K562 (cell line): ENCODE results near the gene LMX1B. TPM values are rescaled to one million over a fixed set of nuclear protein-coding genes. Genes with fewer than 3 reads are reported as not detected.

ENCODE experiments used
- ATAC-seq: fragments of 200-7000 bp; cut with Tn5 transposase; 3 replicates; pipeline ENCODE4 v1.9.1; 2020; ENCODE audit warnings: moderate library complexity
- BruUV-seq: library from RNA; stranded (reverse); fragments of 400-500 nt; replicated peaks from 2 replicates; lab custom pipeline; 2021; lab: Mats Ljungman, UMichigan
- CTCF ChIA-PET: fragments of 300-600 bp; formaldehyde crosslinking; extraction: SDS; loops from one replicate; lab custom pipeline; 2021; ENCODE audit warnings: low intra/inter-chr PET ratio; lab: Yijun Ruan, JAX
- POLR2A ChIA-PET: fragments of 300-600, 350-650 bp; sonication (Branson Sonifier 250); formaldehyde crosslinking; extraction: SDS; loops from one replicate; lab custom pipeline; 2021; ENCODE audit warnings: antibody characterized with exemption, inconsistent platforms; lab: Yijun Ruan, JAX
- DNase-seq, 4 experiments: peaks; one replicate each; pipeline versions ENCODE4 v3.0.0 to v3.0.0-alpha.2; 2011 to 2018; ENCODE audit warnings: low spot score in 3 of 4, mixed read lengths in 3 of 4; ENCODE audit errors: extremely low read depth in 1 of 4
- FAIRE-seq: peaks from 2 replicates; lab custom pipeline; 2011; peaks lifted over from hg19 to GRCh38; lab: Jason Lieb, UNC
- H2AFZ ChIP-seq: 2 replicates; pipeline ENCODE4 v1.6.0; 2011; ENCODE audit warnings: low read depth, low read length, control low read depth, inconsistent platforms
- H3K27ac ChIP-seq: fragments of 200-600 bp; 3 replicates; pipeline ENCODE4 v1.8.0; 2011; ENCODE audit warnings: low read depth, mild to moderate bottlenecking, control low read depth, inconsistent platforms, low read length, moderate library complexity, mixed read lengths; ENCODE audit errors: extremely low read depth
- H3K27me3 ChIP-seq, 2 experiments: fragments of 300-600 bp in 1 of 2; 2 replicates in 1 of 2; 3 replicates in 1 of 2; pipeline versions ENCODE4 v1.6.0 to v1.8.0; 2011; ENCODE audit warnings: inconsistent platforms in 2 of 2, low read length in 2 of 2, mild to moderate bottlenecking in 1 of 2, mixed read lengths in 1 of 2, moderate library complexity in 1 of 2; ENCODE audit not compliant: control insufficient read depth in 2 of 2, insufficient read depth in 2 of 2
- H3K36me3 ChIP-seq: fragments of 300-600 bp; 3 replicates; pipeline ENCODE4 v1.8.0; 2011; ENCODE audit warnings: mild to moderate bottlenecking, low read length, inconsistent platforms; ENCODE audit not compliant: control insufficient read depth, insufficient read depth
- H3K4me1 ChIP-seq, 2 experiments: fragments of 200-600 bp in 1 of 2; replicated peaks in 1 of 2; 2 replicates in 1 of 2; 3 replicates in 1 of 2; pipeline versions ENCODE4 v1.5.1 to v1.8.0; 2011; ENCODE audit warnings: inconsistent platforms in 2 of 2, low read length in 2 of 2, mild to moderate bottlenecking in 1 of 2, mixed read lengths in 1 of 2, moderate library complexity in 1 of 2; ENCODE audit not compliant: control insufficient read depth in 2 of 2, insufficient read depth in 2 of 2
- H3K4me2 ChIP-seq: 2 replicates; pipeline ENCODE4 v1.6.1; 2011; ENCODE audit warnings: low read length, control low read depth, inconsistent platforms, mixed read lengths; ENCODE audit not compliant: insufficient read depth
- H3K4me3 ChIP-seq: fragments of 200-600 bp; sonication (generic), shearing (Covaris generic); 2 replicates; pipeline ENCODE4 v1.5.1; 2016; ENCODE audit warnings: control low read depth, inconsistent platforms
- H3K79me2 ChIP-seq: fragments of 200-600 bp; 3 replicates; pipeline ENCODE4 v1.8.0; 2011; ENCODE audit warnings: low read length, inconsistent platforms; ENCODE audit not compliant: control insufficient read depth, insufficient read depth
- H3K9ac ChIP-seq, 2 experiments: 2 replicates each; pipeline versions ENCODE4 v1.6.0 to v1.6.1; 2011; ENCODE audit warnings: low read depth in 2 of 2, low read length in 2 of 2, control low read depth in 1 of 2, inconsistent platforms in 1 of 2, mild to moderate bottlenecking in 1 of 2, mixed read lengths in 1 of 2; ENCODE audit not compliant: insufficient read depth in 1 of 2
- H3K9me1 ChIP-seq: one replicate; pipeline ENCODE4 v1.6.0; 2011; ENCODE audit warnings: inconsistent platforms, mild to moderate bottlenecking, low read length, moderate library complexity; ENCODE audit not compliant: control insufficient read depth, insufficient read depth
- H3K9me3 ChIP-seq: replicated peaks from 2 replicates; pipeline ENCODE4 v1.5.1; 2011; ENCODE audit warnings: low read depth, low read length, inconsistent platforms; ENCODE audit not compliant: control insufficient read depth, insufficient read depth
- H4K20me1 ChIP-seq: replicated peaks from 2 replicates; pipeline ENCODE4 v1.6.1; 2011; ENCODE audit warnings: low read length, inconsistent platforms, mixed read lengths; ENCODE audit not compliant: control insufficient read depth, insufficient read depth
- FUS ChIP-seq: fragments of 200-400 bp; formaldehyde crosslinking; optimal IDR thresholded peaks from 2 replicates; pipeline ENCODE3; 2017; ENCODE audit warnings: low read depth, low read length
- KLF16 ChIP-seq: IDR thresholded peaks from 2 replicates; pipeline ENCODE4 v1.6.1; 2016; ENCODE audit warnings: antibody characterized with exemption
- MBD1 ChIP-seq: fragments of 250-450 bp; sonication (Bioruptor Pico); IDR thresholded peaks from 2 replicates; pipeline ENCODE4 v1.8.0; 2022; ENCODE audit warnings: inconsistent platforms
- POLR3G ChIP-seq: IDR thresholded peaks from 2 replicates; pipeline ENCODE4 v1.6.1; 2011; ENCODE audit not compliant: insufficient read length, insufficient replicate concordance; ENCODE audit errors: extremely low read depth
- RBBP5 ChIP-seq: fragments of 200-600 bp; sonication (generic); IDR thresholded peaks from 2 replicates; pipeline ENCODE4 v1.6.1; 2012; ENCODE audit warnings: borderline replicate concordance, mild to moderate bottlenecking, low read length, control low read depth, inconsistent platforms; ENCODE audit not compliant: insufficient read depth, poor library complexity, severe bottlenecking
- RFX1 ChIP-seq: fragments of 450-650 bp; IDR thresholded peaks from 2 replicates; pipeline ENCODE4 v1.6.1; 2016; ENCODE audit warnings: mild to moderate bottlenecking, moderate library complexity
- SMAD3 ChIP-seq: fragments of 450-650 bp; formaldehyde crosslinking; conservative IDR thresholded peaks from 2 replicates; pipeline ENCODE4 v1.4.0; 2020; ENCODE audit warnings: mild to moderate bottlenecking
- SMC3 ChIP-seq: conservative IDR thresholded peaks from 2 replicates; pipeline ENCODE4 v1.6.1; 2011; ENCODE audit warnings: low read depth, low read length, improper control_type of control experiment; ENCODE audit not compliant: insufficient read depth
- SP1 ChIP-seq: sonication (generic); formaldehyde crosslinking; IDR thresholded peaks from 2 replicates; pipeline ENCODE4 v1.8.1; 2022; ENCODE audit warnings: mild to moderate bottlenecking, missing genetic modification reagents
- TEAD1 ChIP-seq, 2 experiments: fragments of 450-650 bp in 1 of 2; sonication (generic) in 1 of 2; formaldehyde crosslinking; IDR thresholded peaks; 2 replicates each; pipeline versions ENCODE4 v1.4.0 to v1.8.0; 2020 to 2022; ENCODE audit warnings: mild to moderate bottlenecking in 2 of 2, missing genetic modification reagents in 1 of 2
- TGIF2 ChIP-seq: sonication (generic); formaldehyde crosslinking; IDR thresholded peaks from 2 replicates; pipeline ENCODE4 v1.8.1; 2022; ENCODE audit warnings: mild to moderate bottlenecking, missing genetic modification reagents, moderate library complexity
- ZNF324 ChIP-seq: fragments of 250-450 bp; sonication (Bioruptor Pico); IDR thresholded peaks from 2 replicates; pipeline ENCODE4 v1.4.0; 2020; ENCODE audit warnings: mild to moderate bottlenecking
- ZNF551 ChIP-seq: fragments of 250-450 bp; sonication (Bioruptor Pico); IDR thresholded peaks from 2 replicates; pipeline ENCODE4 v1.5.0; 2021; ENCODE audit warnings: mild to moderate bottlenecking, moderate library complexity
- WGBS: fragments of 100-300 bp; shearing (Covaris generic); methylation state at CpG from one replicate; pipeline ENCODE4 v1.1.6; 2016; ENCODE audit warnings: low coverage, mixed read lengths; ENCODE audit not compliant: insufficient coverage; ENCODE audit errors: missing lambda C conversion rate; 5-methylcytosine and 5-hydroxymethylcytosine counted together
- in situ Hi-C: fragments of 300-500 bp; cut with MboI; formaldehyde crosslinking; loops from 4 replicates; pipeline ENCODE4 v1.15.0; 2018; ENCODE audit warnings: inconsistent platforms, mixed read lengths
- intact Hi-C: fragments of 100-400 bp; cut with micrococcal nuclease; formaldehyde crosslinking; loops from 2 replicates; pipeline ENCODE4 v1.14.2; 2022
- polyA plus RNA-seq, 8 experiments: library from polyadenylated mRNA; depleted of rRNA in 4 of 8; stranded (reverse) in 5 of 8; unstranded in 3 of 8; fragments of >200 nt; fragmentation: Nextera tagmentation in 2 of 8; fragmentation: Illumina TruSeq in 1 of 8; extraction: Ambion mirVana in 2 of 8; extraction: Trizol in 1 of 8; gene quantifications; 2 replicates each; pipeline versions ENCODE4 v1.2.1 to v1.2.3, GENCODE V29; 2011 to 2014; ENCODE audit warnings: inconsistent platforms in 1 of 8, missing spikeins in 1 of 8
- total RNA-seq, 7 experiments: library from RNA; depleted of rRNA in 6 of 7; stranded (reverse); fragments of >200 nt in 6 of 7; fragmentation: Illumina TruSeq in 2 of 7; extraction: Trizol in 2 of 7; gene quantifications; 2 replicates each; pipeline versions ENCODE4 v1.2.1 to v1.2.3, GENCODE V29; 2011 to 2021; ENCODE audit warnings: low replicate concordance in 1 of 7

LMX1B gene
- total and polyA plus RNA-seq, 9 of the 15 experiments (the other 6 are each of a cell fraction or from before 2014, with no cell fraction given), result not detected

GRCh38 chr9:126642010-126642744 lies 28.4 kb downstream of the LMX1B start:
- in situ Hi-C loops, result no loop called here
- no peak overlapping the region for H2AFZ ChIP-seq
- H3K4me2 ChIP-seq, result no peak overlapping the region
- peaks cover 0 to 3% of the 10 kb centered on the region in 2 experiments; a peak in 1 of 5 replicates for H3K4me1 ChIP-seq
- CTCF ChIA-PET, result no interaction called here
- ATAC-seq, result no peak
- no peaks in the 10 kb centered on the region for H3K9me3 ChIP-seq
- peaks cover 29% of the 10 kb centered on the region for H4K20me1 ChIP-seq
- WGBS, result 0% methylated on average over 13 of the region's 13 CpGs
- TF ChIP-seq SMAD3 (CRISPR knock-in tag) (no peak), SP1 (CRISPR knock-in tag) (no peak), SMC3 (no peak)
- TF ChIP-seq, all 486 proteins: peak for 0
- peaks cover 2% of the 10 kb centered on the region for H3K9me1 ChIP-seq
- peaks cover 4 to 74% of the 10 kb centered on the region in 2 experiments; a peak in 3 of 5 replicates for H3K27me3 ChIP-seq
- no peaks in the 10 kb centered on the region for H3K36me3 ChIP-seq
- H3K27ac ChIP-seq, result no peak overlapping the region
- POLR2A ChIA-PET, result interaction anchor here (1.2 to 1.5 kb wide), 2 partner anchors 23 to 48 kb away, joined by 5 read pairs; no protein-coding TSS in a partner anchor
- no peak overlapping the region for H3K9ac ChIP-seq
- intact Hi-C loops, result no loop called here
- FAIRE-seq (no peak), DNase-seq (no peak)
- H3K79me2 ChIP-seq, result no peaks in the 10 kb centered on the region
- BruUV-seq, result no TSS peak
- no peak overlapping the region for H3K4me3 ChIP-seq

DNA sequence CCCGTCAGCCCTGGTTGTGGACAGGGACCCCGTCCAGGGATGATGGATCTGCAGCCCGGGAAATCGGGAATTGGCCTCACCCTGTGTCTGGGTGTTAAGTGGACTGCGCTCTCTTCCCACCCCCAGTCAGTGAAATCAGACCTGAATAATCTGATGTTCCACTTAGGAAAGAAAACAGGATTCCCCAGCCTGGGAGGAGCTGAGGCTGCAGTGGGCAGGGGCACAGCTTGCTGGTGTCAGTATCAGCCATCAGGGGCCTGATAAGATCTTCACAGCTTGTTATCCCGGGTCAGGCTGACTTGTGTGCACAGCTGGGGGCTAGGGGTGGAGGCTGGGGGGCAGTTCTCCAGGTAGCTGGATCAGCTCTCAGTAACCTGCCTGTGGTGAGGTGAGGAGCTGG lies 29.1 kb downstream of the LMX1B start:
- no peaks in the 10 kb centered on the region for H3K9me3 ChIP-seq
- no peak for FAIRE-seq
- H4K20me1 ChIP-seq, result peaks cover 28% of the 10 kb centered on the region
- no peak overlapping the region for H3K4me2 ChIP-seq
- intact Hi-C loops, result no loop called here
- 0% methylated on average over 6 of the region's 6 CpGs for WGBS
- H3K36me3 ChIP-seq, result no peaks in the 10 kb centered on the region
- peaks cover 4 to 78% of the 10 kb centered on the region in 2 experiments; a peak in 3 of 5 replicates for H3K27me3 ChIP-seq
- H3K9me1 ChIP-seq, result peaks cover 2% of the 10 kb centered on the region
- no peak overlapping the region for H2AFZ ChIP-seq
- no peak overlapping the region for H3K27ac ChIP-seq
- BruUV-seq, result no TSS peak
- DNase-seq, result no peak
- no peak for ATAC-seq
- ChIA-PET POLR2A (interaction anchor here (0.6 kb wide), 1 partner anchor 20 kb away, joined by 3 read pairs; no protein-coding TSS in a partner anchor), CTCF (no interaction called here)
- peaks cover 0 to 2% of the 10 kb centered on the region in 2 experiments; a peak in 1 of 5 replicates for H3K4me1 ChIP-seq
- TF ChIP-seq KLF16 (no peak), TEAD1 (CRISPR knock-in tag; IDR thresholded peaks at IDR 0.05) (no peak), FUS (no peak), TGIF2 (no peak), POLR3G (no peak), RBBP5 (no peak), ZNF324 (CRISPR knock-in tag) (no peak), RFX1 (no peak), MBD1 (CRISPR knock-in tag) (no peak), ZNF551 (CRISPR knock-in tag) (no peak)
- TF ChIP-seq, all 486 proteins: peak for 0
- Histone ChIP-seq H3K9ac (no peak overlapping the region), H3K79me2 (no peaks in the 10 kb centered on the region), H3K4me3 (no peak overlapping the region)
- in situ Hi-C loops, result no loop called here
